ENCODE results near the gene ZDHHC9.

The ZDHHC9 gene

DNA sequence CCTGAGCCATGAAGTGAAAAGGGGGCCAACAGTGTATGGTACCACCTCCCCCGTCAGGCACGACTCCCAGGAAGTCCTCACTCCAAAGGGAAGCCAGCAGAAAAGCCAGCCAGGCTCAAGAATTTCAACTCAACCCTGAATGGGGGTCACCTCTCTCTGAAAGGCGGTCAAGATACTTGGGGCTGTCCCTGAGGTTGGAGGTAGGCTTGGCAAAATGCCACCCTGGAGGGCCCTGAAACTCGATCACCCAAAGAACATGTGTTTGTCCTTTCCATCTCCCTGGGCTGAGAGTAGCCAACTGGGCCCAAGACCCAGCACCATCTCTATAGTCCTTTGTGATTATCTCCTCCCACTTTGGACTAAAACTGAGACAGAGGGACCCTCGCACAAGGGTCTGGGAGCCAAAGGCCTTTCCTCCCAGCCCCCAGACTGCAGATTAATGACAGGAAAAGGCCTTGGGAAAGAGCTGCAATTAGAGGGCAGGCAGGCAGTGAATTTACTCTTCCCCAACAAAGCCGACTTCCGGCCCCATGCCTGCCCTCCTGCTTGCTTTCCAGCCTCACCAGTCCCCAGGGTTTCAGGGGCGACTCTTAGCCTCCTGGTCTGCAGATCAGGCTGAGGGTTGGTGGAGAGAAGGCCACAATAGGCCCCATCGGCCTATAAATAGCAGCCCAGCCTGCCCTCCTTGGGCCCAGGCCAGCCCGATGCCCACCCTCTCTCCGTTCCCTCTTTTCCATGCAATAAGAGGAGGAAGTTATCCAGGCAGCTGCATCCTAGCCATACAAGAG lies 58.3 kb downstream of the ZDHHC9 start:
- no peak for DNase-seq

DNA sequence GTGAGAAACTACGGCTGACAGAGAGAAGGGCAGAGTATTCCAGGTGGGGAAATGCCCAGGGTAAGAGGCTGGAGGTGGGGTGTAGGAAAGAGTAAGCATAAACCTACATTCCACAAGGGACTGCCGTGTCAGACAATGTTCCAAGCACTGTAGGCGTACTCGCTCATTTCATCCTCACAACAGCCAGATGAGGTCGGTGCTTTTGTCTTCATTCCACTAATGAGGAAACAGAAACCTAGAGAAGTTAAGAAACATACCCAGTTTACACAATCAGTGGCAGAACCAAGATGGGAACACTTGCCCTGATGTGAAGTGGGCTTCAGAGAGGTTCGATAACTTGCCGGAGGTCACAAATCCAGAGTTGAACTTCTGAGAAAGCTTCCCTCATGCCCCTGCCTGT lies 59.3 kb downstream of the ZDHHC9 start:
- DNase-seq = no peak

DNA sequence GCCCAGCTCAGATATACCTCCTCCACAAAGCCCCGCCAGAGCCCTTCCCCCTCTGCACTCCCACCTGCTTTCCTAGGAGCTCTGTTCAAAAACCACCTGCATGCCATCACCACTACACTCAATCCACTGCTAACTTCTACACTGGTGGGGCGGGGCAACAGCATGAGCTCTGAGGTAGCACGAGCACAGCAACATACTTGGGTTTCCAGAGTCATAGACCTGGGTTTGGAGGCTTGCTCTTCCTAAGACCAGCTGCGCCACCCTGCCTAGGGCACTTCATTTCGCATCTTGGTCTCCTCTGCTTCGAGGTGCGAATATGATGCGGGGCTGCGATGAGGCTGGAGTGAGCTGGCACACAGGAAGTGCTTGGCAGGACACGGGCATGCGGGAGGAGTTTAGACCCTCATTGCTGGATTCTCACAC lies 60.4 kb downstream of the ZDHHC9 start:
- no peak for DNase-seq

DNA sequence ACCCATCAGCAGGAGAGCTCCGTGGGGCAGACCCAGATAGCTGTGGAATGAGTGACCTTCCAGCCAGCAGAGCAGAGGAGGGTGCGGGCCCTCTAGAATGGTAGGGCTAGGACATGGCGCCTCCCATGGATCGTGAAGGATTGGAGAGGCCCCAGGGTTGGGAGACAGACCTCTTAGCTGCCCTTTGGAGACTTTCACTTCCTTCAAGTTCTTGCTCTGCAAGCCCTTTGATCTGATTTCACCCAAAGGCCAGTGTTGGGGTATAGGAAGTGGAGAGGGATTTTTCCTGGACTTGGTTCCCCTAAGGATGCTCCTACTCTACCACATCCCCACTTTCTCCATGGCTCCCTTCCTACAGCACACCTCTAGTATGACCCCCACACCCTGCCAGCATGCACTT lies 61.0 kb downstream of the ZDHHC9 start:
- DNase-seq = no peak

- DNase-seq = no peak
Observed at GRCh38 chrX:129781680-129782495, 61.8 kb downstream of the ZDHHC9 start.

DNA sequence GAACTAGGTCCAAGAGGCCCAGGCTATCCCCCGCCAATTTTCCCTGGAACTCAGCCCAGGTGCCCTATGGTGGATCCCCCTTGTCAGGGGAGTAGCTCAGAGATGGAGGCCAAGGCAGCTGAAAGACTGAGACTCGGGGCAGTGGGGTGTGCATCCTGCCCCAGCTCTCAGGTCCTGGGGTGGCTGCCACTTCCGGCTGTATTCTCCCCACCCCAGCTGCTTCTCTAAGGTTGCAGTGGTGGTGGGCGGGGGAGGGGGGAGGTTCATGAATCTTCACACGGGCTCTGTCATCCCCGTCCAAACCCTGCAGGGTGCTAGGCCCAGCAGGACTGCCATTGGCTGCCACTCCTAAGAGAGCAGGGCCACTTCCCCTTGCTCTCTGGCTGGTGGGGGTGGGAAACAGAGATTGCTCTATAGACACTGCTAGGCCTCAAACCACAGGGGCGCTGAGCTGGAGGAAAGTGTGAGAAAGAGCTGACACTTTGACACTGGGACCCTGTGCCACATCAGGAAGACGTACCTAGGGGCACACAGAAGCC lies 62.5 kb downstream of the ZDHHC9 start:
- DNase-seq = no peak

- no peak for DNase-seq
Observed at GRCh38 chrX:129780441-129781105, 63.1 kb downstream of the ZDHHC9 start.

DNA sequence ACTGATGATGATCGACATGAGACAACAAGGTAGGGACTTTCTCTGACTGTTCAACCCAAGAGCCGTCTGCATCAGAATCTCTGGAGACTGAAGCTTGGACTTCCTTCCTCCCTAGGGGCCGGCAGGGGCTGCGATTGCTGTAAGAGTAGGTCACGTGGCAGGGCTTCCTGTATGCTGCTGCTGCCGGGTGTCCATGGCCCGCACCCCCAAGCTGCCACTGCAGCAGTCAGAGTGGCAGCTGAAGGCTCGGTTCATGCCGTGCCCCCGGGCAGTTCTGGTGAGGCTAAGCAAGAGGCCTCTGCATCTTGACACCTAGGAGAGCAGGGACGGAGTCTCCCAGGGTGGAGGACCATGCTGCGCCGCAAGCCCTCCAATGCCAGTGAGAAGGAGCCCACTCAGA lies 63.9 kb downstream of the ZDHHC9 start, which contains the start of gene SASH3:
Gene SASH3, plus strand, starts transcription at position 203 of the 400 bp plus-strand sequence. Its CDS starts 149 bp downstream, at position 352.
- DNase-seq = no peak

DNA sequence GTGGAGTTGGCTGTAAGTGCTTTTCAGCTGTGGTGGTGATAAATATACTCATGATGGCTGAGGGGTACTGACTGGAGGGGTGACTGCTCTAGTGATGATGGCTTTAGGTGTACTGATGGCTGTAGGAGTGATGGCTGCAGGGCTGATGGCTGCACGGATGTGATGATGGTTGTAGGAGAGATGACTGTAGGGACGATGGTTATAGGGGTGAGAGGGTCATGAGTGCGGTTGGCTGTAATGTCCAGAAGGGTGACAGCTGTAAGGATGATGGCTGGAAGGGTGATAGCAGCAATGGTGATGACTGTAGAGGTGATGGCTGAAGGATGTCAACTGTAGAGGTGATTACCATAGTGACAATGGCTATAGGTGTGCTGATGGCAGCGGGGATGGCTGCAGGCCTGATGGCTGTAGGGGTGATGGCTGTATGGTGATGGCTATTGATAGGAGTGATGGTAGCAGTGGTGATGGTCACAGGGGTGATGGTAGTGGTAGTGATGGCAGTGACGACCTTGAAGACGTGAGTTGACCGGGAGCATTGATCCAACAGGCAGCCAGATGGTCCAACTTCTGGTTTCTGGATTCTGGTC lies 64.5 kb downstream of the ZDHHC9 start:
- no peak for DNase-seq

DNA sequence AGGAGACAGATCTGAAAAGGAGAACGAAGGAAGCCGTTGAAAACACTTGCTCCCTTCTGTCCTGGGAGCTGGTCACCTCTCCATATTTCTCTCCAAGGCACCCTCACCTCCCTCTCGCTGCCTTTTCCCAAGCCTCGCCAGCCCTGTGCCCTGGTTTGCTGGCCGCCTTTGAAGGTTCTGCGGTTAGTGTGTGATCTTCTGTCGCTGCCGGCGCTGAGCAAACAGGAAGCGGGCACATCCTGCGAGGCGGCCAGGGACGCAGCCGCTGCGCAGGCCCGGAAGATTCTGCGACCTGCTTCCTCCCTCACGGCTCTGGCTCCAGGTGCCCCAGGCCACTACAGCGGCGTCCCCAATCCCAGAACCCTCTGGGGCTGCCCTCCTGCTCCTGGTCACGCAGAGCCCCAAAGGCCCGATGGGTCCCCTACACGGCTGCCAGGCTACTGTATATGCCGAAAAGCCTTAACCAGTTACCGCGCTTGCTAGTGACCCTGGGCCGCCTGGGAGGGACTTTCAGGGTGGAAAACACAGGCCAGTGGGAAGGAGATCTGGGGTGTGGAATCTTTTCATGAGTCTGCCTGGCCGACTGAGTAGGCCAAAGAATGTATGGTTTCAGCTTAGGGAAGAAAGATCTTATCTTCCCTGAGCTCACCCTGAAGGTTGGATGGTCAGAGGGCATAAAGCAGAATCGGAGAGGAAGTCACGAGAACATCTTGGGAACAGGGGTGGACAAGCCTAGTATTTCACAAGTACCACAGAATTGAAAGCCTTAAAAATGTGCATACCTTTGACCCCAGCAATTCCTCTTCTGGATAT lies 66.3 kb downstream of the ZDHHC9 start:
- no peak for DNase-seq

GRCh38 chrX:129773649-129774458 lies 69.8 kb downstream of the ZDHHC9 start:
- DNase-seq = no peak

DNA sequence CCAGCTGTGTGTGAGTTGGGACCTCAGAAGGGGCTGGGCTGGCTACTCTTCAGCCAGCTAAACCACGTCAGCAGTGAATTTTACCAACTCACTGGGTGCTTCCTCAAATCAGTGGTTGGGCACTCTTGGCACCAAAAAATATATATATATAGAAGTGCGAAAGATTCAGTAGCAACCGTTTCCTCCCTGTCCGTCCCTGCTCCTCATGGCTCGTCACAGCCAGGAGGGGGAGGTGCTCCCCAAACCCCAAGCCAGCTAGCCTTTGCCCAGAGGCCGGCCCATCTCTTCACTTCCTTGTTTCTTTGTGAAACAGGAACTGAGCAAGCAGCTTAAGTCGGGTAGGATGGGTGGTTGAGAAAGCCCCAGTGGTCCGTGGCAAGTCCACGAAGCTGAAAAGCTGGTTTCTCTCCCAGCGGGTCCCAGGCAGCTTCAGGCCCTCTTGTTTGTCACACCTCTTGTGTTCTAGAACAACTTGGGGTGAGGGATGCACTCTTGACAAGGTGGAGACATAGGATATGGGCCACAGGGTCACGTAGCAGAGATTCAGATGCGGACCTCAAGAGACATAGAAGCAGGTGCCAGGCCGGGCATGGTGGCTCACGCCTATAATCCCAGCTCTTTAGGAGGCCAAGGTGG lies 70.8 kb downstream of the ZDHHC9 start:
- no peak for DNase-seq

- no peak for DNase-seq
Observed at GRCh38 chrX:129771266-129771995, 72.3 kb downstream of the ZDHHC9 start.

DNA sequence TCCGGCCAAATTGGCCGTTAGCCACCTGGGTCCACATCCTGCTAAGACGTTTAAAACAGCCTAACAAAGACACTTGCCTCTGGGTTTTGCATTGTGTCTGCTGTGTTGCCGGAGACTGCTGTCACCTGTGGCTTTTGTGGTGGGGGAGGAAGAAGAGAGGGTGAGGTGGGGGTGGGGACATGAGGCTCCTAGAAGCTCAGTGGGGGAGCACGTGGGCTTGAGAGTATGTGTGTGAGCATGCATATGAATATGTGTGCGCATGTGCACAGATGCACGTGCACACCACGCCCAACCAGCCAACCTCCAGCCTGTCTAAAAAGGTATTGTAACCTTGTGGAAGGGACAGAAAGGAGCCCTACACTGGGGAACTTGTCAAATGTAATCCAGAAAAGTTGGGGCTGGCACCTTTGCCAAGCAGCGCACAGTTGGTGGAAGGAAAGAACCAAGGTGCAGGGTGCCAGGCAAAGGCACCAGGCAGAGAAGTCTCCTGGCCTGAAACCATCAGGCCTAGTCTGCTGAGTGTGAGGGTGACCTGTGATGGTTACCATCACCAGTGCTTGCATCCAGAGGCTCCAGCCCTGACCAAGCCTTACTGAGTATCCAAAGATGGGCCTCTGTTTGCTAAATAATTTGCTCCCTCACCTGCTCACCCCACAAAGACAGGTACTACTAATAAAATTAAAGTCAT lies 74.1 kb downstream of the ZDHHC9 start:
- DNase-seq = no peak

GRCh38 chrX:129768586-129769466 lies 74.9 kb downstream of the ZDHHC9 start:
- no peak for DNase-seq

DNA sequence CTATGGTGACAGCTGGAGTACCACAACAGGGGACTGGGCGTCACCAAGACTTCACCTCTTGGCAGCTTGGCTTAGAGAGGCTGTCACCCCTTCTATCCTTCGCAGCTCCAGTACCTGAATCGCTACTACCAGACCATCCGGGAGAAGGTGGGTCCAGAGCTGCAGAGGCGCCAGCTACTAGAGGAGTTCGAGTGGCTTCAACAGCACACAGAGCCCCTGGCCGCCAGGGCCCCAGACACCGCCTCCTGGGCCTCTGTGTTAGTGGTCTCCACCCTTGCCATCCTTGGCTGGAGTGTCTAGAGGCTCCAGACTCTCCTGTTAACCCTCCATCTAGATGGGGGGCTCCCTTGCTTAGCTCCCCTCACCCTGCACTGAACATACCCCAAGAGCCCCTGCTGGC lies 75.5 kb downstream of the ZDHHC9 start:
- no peak for DNase-seq

GRCh38 chrX:129763666-129764065 lies 80.0 kb downstream of the ZDHHC9 start:
- no peak for DNase-seq

DNA sequence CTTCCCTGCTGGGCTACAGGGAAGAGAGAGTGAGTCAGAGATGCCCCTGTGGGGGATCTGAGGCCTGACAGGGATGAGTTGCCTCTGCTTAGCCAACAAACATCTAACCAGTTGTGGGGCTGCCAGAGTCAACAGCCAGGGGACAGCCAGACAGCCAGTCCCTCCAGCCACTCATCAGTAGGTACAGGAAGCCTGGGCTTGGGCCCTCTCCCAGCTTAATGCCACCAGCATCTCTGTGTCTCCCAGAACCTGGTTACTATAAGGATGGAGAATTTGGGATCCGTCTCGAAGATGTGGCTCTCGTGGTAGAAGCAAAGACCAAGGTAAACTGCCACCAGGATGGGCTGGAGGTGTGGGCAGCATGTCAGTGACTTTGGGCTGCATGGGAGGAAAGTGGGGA lies 81.2 kb downstream of the ZDHHC9 start:
- DNase-seq = no peak

Measured in 8988T (cell line).